Stomach (tissue), 4 donors: Measurements from ENCODE around the gene CCNT2.

Experiments used
- POLR2A ChIP-seq, 4 donors: fragments of 450-650 bp; IDR thresholded peaks; one replicate each; pipeline ENCODE4 v1.6.1; 2016; ENCODE audit warnings: antibody characterized with exemption in 4 of 4, control low read depth in 2 of 4, mild to moderate bottlenecking in 1 of 4, moderate library complexity in 1 of 4
- TF ChIP-seq, protein P1 (sequence below), 7 experiments: fragments of 450-650 bp in 4 of 7; fragments of 200-600 bp in 3 of 7; sonication (generic) in 3 of 7; IDR thresholded peaks; one replicate each; pipeline ENCODE4 v1.5.1; 2016 to 2019; ENCODE audit warnings: antibody characterized with exemption in 7 of 7, control low read depth in 2 of 7, mild to moderate bottlenecking in 1 of 7

- TF ChIP-seq, protein P1, sequence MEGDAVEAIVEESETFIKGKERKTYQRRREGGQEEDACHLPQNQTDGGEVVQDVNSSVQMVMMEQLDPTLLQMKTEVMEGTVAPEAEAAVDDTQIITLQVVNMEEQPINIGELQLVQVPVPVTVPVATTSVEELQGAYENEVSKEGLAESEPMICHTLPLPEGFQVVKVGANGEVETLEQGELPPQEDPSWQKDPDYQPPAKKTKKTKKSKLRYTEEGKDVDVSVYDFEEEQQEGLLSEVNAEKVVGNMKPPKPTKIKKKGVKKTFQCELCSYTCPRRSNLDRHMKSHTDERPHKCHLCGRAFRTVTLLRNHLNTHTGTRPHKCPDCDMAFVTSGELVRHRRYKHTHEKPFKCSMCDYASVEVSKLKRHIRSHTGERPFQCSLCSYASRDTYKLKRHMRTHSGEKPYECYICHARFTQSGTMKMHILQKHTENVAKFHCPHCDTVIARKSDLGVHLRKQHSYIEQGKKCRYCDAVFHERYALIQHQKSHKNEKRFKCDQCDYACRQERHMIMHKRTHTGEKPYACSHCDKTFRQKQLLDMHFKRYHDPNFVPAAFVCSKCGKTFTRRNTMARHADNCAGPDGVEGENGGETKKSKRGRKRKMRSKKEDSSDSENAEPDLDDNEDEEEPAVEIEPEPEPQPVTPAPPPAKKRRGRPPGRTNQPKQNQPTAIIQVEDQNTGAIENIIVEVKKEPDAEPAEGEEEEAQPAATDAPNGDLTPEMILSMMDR (IDR thresholded peaks at IDR 0.05), result no peak
- no peak for TF ChIP-seq POLR2A (IDR thresholded peaks at IDR 0.05)
These were observed 87.1 kb downstream of the CCNT2 start for GRCh38 chr2:135005753-135006152.
